ENCODE results near the gene GIMAP5. TPM values are rescaled to one million over a fixed set of nuclear protein-coding genes. Genes with fewer than 3 reads are reported as not detected.

Gene GIMAP5
- total and polyA plus RNA-seq, 2 of the 13 experiments (the other 11 are each of a cell fraction or from before 2014, with no cell fraction given) = not detected

DNA sequence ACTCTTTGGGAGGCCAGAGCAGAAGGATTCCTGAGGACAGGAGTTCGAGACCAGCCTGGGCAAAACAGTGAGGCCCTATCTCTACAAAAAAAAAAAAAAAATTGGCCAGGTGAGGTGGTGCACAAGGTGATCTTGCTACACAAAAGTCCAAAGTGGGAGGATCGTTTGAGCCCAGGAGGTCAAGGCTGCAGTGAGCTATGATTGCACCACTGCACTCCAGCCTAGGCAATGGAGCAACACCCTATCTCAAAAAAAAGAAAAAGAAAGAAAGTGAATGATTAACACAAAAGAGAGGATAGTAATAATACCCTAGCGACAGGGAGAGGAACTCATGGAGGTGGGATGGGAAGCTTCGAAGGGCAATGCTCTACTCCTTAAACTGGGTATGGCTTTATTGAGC lies 32.5 kb downstream of the GIMAP5 start (continued):
- no peak for TF ChIP-seq RBM39 (IDR thresholded peaks at IDR 0.05; ENCODE audit: low read depth, low read length, poor library complexity, severe bottlenecking)
- TF ChIP-seq KMT2A (CRISPR knock-in tag; IDR thresholded peaks at IDR 0.05) = no peak
- no peak for TF ChIP-seq ZNF256 (CRISPR knock-in tag; conservative IDR thresholded peaks at IDR 0.05)
- no peak for TF ChIP-seq ZMAT5 (CRISPR knock-in tag; IDR thresholded peaks at IDR 0.05; ENCODE audit: borderline replicate concordance, low read depth)
- TF ChIP-seq NBN (conservative IDR thresholded peaks at IDR 0.05) = no peak
- peak; percentile 49 for TF ChIP-seq NR2F6 (IDR thresholded peaks at IDR 0.05)
- TF ChIP-seq NR2F6 (CRISPR knock-in tag; IDR thresholded peaks at IDR 0.05) = peak; percentile 76
- TF ChIP-seq RARA (CRISPR knock-in tag; IDR thresholded peaks at IDR 0.05) = peak; percentile 52
- TF ChIP-seq ZNF275 (CRISPR knock-in tag; IDR thresholded peaks at IDR 0.05; ENCODE audit: borderline replicate concordance) = no peak
- TF ChIP-seq KLF13 (CRISPR knock-in tag; IDR thresholded peaks at IDR 0.05) = no peak
- TF ChIP-seq, protein P1, sequence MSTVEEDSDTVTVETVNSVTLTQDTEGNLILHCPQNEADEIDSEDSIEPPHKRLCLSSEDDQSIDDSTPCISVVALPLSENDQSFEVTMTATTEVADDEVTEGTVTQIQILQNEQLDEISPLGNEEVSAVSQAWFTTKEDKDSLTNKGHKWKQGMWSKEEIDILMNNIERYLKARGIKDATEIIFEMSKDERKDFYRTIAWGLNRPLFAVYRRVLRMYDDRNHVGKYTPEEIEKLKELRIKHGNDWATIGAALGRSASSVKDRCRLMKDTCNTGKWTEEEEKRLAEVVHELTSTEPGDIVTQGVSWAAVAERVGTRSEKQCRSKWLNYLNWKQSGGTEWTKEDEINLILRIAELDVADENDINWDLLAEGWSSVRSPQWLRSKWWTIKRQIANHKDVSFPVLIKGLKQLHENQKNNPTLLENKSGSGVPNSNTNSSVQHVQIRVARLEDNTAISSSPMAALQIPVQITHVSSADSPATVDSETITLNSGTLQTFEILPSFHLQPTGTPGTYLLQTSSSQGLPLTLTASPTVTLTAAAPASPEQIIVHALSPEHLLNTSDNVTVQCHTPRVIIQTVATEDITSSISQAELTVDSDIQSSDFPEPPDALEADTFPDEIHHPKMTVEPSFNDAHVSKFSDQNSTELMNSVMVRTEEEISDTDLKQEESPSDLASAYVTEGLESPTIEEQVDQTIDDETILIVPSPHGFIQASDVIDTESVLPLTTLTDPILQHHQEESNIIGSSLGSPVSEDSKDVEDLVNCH (CRISPR knock-in tag; IDR thresholded peaks at IDR 0.05) = no peak
- peak; percentile 54; the same call in 1 of the 2 replicates for TF ChIP-seq HNF4G (IDR thresholded peaks at IDR 0.05; ENCODE audit: borderline replicate concordance, low read depth, low read length)
- TF ChIP-seq HNF4G (CRISPR knock-in tag; IDR thresholded peaks at IDR 0.05; ENCODE audit: borderline replicate concordance, low read depth) = no peak
- TF ChIP-seq BRF2 (CRISPR knock-in tag; IDR thresholded peaks at IDR 0.05) = no peak
- no peak for TF ChIP-seq LCORL (IDR thresholded peaks at IDR 0.05)
- 0 out of 2 replicates have a peak, but pooled peaks have one; percentile 43 for TF ChIP-seq LCORL (CRISPR knock-in tag; IDR thresholded peaks at IDR 0.05)
- no peak for TF ChIP-seq MBD4 (IDR thresholded peaks at IDR 0.05; ENCODE audit: borderline replicate concordance, low read length)
- no peak for TF ChIP-seq STAG1 (CRISPR knock-in tag; IDR thresholded peaks at IDR 0.05)
- TF ChIP-seq, protein P2, sequence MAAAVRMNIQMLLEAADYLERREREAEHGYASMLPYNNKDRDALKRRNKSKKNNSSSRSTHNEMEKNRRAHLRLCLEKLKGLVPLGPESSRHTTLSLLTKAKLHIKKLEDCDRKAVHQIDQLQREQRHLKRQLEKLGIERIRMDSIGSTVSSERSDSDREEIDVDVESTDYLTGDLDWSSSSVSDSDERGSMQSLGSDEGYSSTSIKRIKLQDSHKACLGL (CRISPR knock-in tag; IDR thresholded peaks at IDR 0.05) = no peak
- TF ChIP-seq AGO1 (IDR thresholded peaks at IDR 0.05; ENCODE audit: low read depth, low read length, poor library complexity, severe bottlenecking) = no peak
- TF ChIP-seq, protein P3, sequence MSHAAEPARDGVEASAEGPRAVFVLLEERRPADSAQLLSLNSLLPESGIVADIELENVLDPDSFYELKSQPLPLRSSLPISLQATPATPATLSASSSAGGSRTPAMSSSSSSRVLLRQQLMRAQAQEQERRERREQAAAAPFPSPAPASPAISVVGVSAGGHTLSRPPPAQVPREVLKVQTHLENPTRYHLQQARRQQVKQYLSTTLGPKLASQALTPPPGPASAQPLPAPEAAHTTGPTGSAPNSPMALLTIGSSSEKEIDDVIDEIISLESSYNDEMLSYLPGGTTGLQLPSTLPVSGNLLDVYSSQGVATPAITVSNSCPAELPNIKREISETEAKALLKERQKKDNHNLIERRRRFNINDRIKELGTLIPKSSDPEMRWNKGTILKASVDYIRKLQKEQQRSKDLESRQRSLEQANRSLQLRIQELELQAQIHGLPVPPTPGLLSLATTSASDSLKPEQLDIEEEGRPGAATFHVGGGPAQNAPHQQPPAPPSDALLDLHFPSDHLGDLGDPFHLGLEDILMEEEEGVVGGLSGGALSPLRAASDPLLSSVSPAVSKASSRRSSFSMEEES (CRISPR knock-in tag; IDR thresholded peaks at IDR 0.05) = no peak
- TF ChIP-seq, protein P4, sequence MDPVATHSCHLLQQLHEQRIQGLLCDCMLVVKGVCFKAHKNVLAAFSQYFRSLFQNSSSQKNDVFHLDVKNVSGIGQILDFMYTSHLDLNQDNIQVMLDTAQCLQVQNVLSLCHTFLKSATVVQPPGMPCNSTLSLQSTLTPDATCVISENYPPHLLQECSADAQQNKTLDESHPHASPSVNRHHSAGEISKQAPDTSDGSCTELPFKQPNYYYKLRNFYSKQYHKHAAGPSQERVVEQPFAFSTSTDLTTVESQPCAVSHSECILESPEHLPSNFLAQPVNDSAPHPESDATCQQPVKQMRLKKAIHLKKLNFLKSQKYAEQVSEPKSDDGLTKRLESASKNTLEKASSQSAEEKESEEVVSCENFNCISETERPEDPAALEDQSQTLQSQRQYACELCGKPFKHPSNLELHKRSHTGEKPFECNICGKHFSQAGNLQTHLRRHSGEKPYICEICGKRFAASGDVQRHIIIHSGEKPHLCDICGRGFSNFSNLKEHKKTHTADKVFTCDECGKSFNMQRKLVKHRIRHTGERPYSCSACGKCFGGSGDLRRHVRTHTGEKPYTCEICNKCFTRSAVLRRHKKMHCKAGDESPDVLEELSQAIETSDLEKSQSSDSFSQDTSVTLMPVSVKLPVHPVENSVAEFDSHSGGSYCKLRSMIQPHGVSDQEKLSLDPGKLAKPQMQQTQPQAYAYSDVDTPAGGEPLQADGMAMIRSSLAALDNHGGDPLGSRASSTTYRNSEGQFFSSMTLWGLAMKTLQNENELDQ (CRISPR knock-in tag; IDR thresholded peaks at IDR 0.05; ENCODE audit: borderline replicate concordance) = no peak
